ENCODE measurements around the gene CTF1.
A peak's percentile ranks its signal among the peaks of the same experiment; 100 is the strongest.
"Not testable (repeated sequence)": the region's sequence is repeated elsewhere in the genome, so short reads cannot be mapped to it uniquely, and the experiment has no call there.

The CTF1 gene

GRCh38 chr16:30888856-30889499 lies 7.4 kb upstream of the CTF1 start:
- no peak for DNase-seq (ENCODE audit: extremely low read depth, low read depth)
- no peak overlapping the region for H3K4me3 ChIP-seq (replicated peaks; ENCODE audit: low read depth, low read length)
- TF ChIP-seq CTCF (IDR thresholded peaks at IDR 0.05; ENCODE audit: low read depth, low read length, missing control alignments) = no peak

GRCh38 chr16:30889721-30890120 lies 6.7 kb upstream of the CTF1 start:
- no peak for DNase-seq (ENCODE audit: extremely low read depth, low read depth)
- no peak overlapping the region for H3K4me3 ChIP-seq (replicated peaks; ENCODE audit: low read depth, low read length)
- no peak for TF ChIP-seq CTCF (IDR thresholded peaks at IDR 0.05; ENCODE audit: low read depth, low read length, missing control alignments)

GRCh38 chr16:30891043-30891823 lies 5.2 kb upstream of the CTF1 start:
- not testable (repeated sequence) for H3K4me3 ChIP-seq (replicated peaks; ENCODE audit: low read depth, low read length); DNase-seq (ENCODE audit: extremely low read depth, low read depth)

- no peak for TF ChIP-seq CTCF (IDR thresholded peaks at IDR 0.05; ENCODE audit: low read depth, low read length, missing control alignments)
- no peak for DNase-seq (ENCODE audit: extremely low read depth, low read depth)
- peak overlapping the region; percentile 73 for H3K4me3 ChIP-seq (replicated peaks; ENCODE audit: low read depth, low read length)
These were observed 3.6 kb upstream of the CTF1 start for GRCh38 chr16:30892670-30893416.

- peak overlapping the region; percentile 73 for H3K4me3 ChIP-seq (replicated peaks; ENCODE audit: low read depth, low read length)
- no peak for TF ChIP-seq CTCF (IDR thresholded peaks at IDR 0.05; ENCODE audit: low read depth, low read length, missing control alignments)
- no peak for DNase-seq (ENCODE audit: extremely low read depth, low read depth)
These were observed 3.0 kb upstream of the CTF1 start for GRCh38 chr16:30893417-30893743.

- DNase-seq (ENCODE audit: extremely low read depth, low read depth) = no peak
These were observed 2.5 kb upstream of the CTF1 start, which contains the start of gene BCL7C for GRCh38 chr16:30893744-30894539. TSS of gene BCL7C (minus strand) at chr16:30894077. CDS start at chr16:30893944, 133 bp downstream.

More at GRCh38 chr16:30893744-30894539, 2.5 kb upstream of the CTF1 start, which contains the start of gene BCL7C:
- peak; percentile 44 for TF ChIP-seq CTCF (IDR thresholded peaks at IDR 0.05; ENCODE audit: low read depth, low read length, missing control alignments)
- peak within 1 kb of the TSS; percentile 73 for H3K4me3 ChIP-seq (replicated peaks; ENCODE audit: low read depth, low read length)
